Suppressor macrophage treated with lipopolysaccharide for 4 hours (primary cell): ENCODE data around the gene C1orf21.
A peak's percentile ranks its signal among the peaks of the same experiment; 100 is the strongest.
"Not testable (repeated sequence)": the region's sequence is repeated elsewhere in the genome, so short reads cannot be mapped to it uniquely, and the experiment has no call there.

Experiments
- DNase-seq: peaks from one replicate; pipeline ENCODE4 v3.0.0-alpha.2; 2020

C1orf21 gene, protein sequence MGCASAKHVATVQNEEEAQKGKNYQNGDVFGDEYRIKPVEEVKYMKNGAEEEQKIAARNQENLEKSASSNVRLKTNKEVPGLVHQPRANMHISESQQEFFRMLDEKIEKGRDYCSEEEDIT

GRCh38 chr1:184386312-184387068 lies at the start of gene C1orf21:
Gene C1orf21 (plus strand): TSS chr1:184387029. CDS start chr1:184477510, 90,481 bp downstream.
- DNase-seq, result peak; percentile 93

- DNase-seq, result not testable (repeated sequence)
Measured at GRCh38 chr1:184337865-184338264, 49.0 kb upstream of the C1orf21 start.

DNA sequence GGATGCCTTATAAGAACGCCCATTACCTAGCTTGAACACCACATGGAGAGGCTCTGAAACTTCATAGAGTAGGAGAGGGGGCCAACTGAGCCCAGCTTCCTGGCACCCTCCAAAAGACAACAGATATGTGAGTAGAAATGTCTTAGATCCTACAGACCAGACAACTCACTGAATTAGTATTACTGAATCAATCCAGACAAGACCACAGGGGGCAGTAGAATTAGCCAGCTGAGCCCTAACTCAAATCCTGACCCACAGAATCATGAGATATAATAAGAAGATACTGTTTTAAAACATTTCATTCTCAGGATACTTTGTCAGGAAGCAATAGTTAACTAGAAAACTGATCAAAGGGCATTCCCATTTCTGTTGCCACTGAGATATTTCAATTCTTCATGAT lies 45.8 kb upstream of the C1orf21 start:
- no peak for DNase-seq

GRCh38 chr1:184350573-184350972 lies 36.3 kb upstream of the C1orf21 start:
- no peak for DNase-seq

DNA sequence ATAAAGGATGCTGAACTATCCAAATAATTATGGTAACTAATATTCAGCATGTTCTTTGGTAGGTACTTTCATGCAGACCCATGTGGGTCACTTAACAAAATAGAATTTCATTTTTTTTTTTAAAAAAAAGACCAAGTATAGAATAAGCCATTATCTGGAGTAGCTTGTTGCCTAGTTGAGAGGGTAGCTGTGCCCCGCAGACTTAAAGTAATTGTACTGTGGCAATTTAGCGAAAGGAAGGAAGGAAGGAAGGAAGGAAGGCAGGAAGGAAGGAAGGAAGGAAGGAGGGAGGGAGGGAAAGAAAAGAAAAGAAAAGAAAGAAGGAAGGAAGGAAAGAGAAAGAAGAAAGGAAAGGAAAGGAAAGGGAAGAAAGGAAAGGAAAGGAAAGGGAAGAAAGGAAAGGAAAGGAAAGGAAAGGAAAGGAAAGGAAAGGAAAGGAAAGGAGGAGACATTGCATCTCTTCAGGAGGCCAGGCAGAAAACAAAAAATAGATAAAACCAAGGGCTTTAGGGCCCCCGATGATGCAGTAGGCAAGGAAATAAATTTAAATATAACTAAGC lies 35.3 kb upstream of the C1orf21 start:
- no peak for DNase-seq

GRCh38 chr1:184352776-184353175 lies 34.1 kb upstream of the C1orf21 start:
- DNase-seq, result no peak

- no peak for DNase-seq
Measured at GRCh38 chr1:184354719-184355118, 32.1 kb upstream of the C1orf21 start.

- DNase-seq, result no peak
Measured at GRCh38 chr1:184356891-184357290, 29.9 kb upstream of the C1orf21 start.

- no peak for DNase-seq
Measured at GRCh38 chr1:184358256-184358655, 28.6 kb upstream of the C1orf21 start.

- DNase-seq, result peak; percentile 51
Measured at GRCh38 chr1:184359909-184360308, 26.9 kb upstream of the C1orf21 start.

DNA sequence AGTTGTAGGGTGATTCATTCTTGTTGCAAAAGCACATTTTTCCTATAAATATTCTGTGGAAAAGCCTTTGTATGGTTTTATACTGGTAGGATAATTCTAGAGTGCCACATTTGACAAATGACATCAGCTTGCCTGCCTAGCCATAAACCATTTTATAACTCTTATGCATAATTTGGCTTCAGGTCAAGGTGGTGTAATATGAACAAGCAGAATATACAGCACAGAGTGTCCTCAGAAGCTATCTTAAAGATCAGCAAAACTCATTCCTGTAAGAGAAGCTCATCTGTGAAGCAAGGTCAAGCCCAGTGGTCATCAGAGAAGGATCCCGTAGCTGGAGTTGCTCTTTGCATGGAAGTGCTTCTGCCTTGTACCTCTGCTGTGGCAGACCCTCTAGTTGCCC lies 24.0 kb upstream of the C1orf21 start:
- DNase-seq, result no peak

DNA sequence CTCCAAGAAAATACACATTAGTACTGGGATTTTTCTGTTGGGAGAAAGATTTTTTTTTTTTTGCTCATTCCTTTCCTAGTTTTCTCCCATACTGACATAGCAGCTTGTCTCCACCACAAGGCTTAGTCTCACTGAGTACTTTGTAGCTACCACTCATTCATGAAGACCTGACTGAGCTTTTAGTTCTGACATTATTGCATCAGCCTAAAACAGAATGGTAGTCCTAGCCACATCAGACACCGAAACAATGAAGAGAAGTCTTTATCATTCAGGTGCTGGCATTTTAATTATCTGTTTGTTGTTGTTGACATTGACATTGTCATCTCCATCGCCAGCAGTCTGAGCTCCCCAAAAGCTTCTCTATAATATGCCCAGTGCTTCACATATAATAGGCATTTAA lies 21.1 kb upstream of the C1orf21 start:
- no peak for DNase-seq

DNA sequence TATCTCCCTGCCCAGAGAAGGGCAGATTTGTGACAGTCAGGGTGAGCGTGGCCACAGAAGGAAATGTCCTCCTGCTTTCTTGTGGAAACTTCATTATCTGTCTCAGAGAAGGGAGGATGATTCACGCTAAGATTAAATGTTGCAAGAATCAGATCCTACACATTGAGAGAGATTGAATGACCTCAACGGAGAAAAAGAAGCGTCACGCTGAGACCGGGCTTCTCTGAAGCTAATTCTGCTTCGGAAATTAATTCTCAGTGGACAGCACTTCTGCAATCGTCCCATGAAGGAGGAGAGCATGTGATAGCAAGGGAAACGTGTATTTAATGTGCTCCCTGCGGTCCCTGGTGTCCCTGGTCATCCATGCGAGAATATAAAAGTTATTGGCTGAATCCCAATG lies 19.8 kb upstream of the C1orf21 start:
- DNase-seq, result no peak

GRCh38 chr1:184367427-184368038 lies 19.3 kb upstream of the C1orf21 start:
- no peak for DNase-seq

DNA sequence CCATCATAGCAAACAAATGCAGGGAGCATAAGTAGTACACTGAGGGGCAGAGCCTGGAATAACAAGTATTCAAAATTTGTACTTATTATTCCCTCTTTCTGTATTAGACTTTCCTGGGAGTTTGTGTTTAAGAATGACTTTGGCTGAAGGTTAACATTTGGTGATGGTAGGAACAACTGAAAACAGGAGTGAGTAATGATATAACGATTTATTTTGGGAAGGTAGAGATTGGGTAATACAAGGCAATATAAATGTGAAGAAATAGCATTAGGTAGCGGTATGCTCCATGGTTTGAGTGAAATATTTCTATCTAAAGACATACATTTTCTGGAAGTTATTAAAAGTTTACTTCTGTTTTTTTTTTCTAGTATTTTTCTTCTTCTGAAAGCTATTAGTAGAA lies 18.5 kb upstream of the C1orf21 start:
- no peak for DNase-seq

DNA sequence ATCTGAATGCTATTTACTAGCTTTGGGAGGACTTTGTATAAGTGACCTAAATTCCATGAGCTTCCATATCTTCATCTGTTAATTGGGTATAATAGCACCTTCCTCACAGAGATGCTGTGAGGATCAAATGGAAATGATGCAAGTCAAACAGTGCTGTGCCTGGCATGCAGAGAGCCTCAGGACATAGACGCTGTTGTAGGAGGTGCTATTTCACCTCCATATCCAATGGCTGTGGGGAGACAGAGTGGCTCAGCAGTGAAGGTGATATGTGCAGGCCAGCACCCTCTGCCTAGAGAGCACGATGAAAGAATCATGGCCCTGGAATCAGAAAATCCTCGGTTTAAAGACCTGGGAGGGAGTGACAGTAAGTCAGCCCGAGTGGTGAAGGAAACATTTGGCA lies 16.0 kb upstream of the C1orf21 start:
- DNase-seq, result no peak

DNA sequence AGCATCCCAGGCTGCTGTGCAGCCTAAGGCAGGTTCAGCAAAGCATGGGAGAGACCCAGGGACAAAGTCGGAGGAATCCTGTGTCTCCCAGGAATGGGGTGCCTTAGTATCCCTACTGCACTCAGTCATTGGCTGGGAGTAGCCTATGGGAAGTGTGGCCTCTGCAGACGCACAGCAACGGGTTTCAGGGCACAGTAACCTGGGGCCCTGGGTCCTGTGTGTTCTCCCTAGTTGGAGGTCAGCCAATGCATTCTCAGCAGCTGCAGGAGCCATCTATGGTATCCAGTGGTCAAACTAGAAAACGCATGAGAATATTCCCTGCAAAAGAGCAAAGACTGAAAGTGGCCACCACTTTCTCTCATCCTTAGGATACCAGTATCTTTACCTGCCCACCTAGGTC lies 13.7 kb upstream of the C1orf21 start:
- DNase-seq, result no peak

- DNase-seq, result no peak
Measured at GRCh38 chr1:184376369-184376768, 10.5 kb upstream of the C1orf21 start.

DNA sequence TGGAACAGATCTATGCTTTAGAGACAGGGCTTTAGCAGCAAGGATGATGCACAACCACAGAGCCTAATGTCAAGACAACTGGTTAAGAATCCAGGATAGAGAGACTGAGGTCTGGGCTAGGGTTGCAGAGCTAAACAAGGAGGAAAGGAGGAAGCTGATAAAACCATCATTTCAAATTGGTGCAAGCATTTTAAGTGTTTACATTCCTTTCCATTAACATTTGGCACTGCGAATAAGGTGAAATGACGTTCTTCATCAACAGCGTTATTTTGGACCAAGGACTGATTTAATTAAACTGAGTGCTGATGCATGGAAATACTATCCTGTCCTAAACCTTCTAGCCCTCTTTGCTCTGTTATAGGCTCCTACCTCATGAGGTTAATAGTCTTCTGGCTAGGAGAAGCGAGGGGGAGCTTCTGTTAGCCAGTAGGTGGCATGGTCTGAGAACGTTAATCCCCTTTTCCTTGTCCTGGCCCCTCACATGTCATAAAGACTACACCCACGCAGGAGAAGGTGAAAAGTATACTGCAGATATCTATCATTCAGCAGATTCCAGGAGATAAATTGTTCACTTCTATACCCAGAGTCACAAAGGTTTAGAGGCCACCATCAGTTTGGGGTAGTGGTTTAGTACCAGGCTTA lies 7.6 kb upstream of the C1orf21 start:
- no peak for DNase-seq

DNA sequence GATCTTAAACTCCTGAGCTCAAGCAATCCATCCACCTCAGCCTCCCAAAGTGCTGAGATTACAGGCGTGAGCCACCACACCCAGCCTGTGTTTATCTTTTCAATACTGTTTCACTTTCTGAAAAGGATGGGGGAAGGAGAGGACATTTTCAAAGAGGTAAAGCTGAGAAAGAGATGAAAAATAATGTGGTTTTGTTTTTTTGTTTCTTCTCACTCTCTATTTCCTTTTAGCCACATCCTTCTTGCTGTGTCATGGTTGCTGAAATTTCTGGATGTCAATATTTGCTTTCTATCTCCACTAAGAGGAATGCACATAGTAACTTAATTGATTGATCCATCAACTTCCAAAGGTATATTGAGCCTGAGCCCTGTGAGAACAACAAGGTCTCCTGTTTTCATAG lies 6.4 kb upstream of the C1orf21 start:
- no peak for DNase-seq

- DNase-seq, result no peak
Measured at GRCh38 chr1:184383772-184384323, 3.0 kb upstream of the C1orf21 start.

DNA sequence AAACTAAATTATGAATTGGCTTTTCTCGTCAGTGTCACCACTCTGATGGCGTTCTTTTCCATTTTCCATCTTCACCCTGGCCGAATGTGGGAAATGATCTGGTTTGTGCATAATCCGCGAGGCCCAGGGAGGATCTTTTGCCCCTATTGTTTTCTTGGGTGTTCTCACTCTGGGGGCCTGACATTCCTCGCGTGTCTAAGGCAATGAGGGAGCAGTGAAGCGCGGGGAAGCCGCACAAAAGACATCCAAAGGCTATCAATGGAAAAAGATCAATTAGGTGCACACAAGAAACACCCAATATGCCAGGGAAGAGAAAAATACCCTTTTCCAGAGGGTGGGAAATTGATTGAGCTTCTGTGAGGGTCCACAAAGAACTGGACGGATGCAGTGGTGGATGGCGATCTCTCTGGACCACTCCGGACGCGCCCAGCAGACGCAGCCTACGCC lies 941 bp upstream of the C1orf21 start:
- no peak for DNase-seq

DNA sequence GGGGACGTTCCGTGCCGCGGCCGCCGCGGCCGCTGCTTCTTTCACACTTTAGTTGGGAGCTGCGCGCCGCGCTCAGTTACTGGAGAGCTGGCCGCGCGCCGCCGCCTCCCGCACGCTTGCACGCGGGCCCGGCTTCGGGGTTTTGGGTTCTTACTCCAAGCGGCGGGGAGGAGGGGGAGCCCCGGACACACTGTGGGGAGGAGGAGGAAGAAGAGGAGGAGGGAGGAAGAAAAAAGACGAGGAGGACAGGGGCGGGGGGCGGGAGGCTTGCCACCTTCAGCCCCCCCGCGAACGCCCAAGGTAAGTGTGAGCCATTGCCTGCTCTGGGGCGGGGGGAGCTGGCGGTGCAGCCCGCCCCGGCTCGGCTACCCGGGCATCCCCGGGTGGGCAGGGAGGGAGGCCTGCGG lies 243 bp downstream of the C1orf21 start:
- DNase-seq, result no peak
